Kidney tubule cell (primary cell): ENCODE data around the gene TCEAL1.
"Not testable (repeated sequence)": the region's sequence is repeated elsewhere in the genome, so short reads cannot be mapped to it uniquely, and the experiment has no call there.

Experiments
- DNase-seq: peaks from one replicate; pipeline ENCODE4 v3.0.0-alpha.2; 2018; ENCODE audit warnings: low spot score

The TCEAL1 gene, protein sequence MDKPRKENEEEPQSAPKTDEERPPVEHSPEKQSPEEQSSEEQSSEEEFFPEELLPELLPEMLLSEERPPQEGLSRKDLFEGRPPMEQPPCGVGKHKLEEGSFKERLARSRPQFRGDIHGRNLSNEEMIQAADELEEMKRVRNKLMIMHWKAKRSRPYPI

DNA sequence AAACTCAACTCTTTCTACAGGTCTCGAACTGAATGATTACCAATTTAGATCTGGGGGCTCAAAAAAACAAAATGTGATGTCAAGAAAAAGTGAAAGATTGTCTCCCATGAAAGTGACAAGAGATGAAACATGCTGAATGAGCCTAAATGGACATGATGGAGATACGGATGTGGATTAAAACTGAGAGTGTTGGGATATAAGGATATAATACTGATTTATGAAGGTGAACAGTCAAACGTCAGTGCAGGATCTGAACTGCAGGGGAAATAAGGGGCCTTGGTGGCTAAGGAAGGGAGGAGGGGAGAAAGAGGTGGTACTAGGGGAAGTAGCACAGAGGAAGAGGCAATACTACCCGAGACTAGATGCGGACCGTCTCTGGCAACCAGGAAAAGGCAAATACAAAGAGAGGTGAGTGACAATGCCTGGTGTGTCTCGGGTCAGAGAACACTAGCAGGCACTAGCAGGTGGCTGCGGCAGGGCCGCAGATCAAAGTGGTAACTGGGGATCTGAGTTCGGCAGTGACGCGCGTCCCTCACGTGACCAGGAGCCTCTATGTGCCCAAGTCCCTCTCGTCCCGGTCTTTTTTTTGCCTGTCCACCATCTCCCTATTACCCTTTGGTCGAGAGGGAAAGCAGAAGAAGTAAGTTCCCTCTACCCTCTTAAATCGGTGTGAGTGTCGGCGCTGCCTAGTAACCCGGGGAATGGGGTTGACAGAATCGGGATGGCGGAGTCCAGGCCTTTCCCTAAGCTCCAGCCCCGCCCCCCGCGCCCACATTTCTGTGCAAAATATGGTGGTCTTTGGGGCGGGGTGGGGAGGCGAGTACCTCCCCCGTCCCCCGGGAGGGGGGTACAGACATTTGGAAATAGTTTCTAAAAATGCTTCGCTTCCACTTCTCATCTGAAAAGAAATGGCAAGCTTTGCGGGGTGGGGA is at the start of gene TCEAL1:
TCEAL1 (plus strand) TSS at position 590 of the 932 bp plus-strand sequence. CDS start 942 bp downstream, outside the sequence.
- DNase-seq: peak; percentile 42

DNA sequence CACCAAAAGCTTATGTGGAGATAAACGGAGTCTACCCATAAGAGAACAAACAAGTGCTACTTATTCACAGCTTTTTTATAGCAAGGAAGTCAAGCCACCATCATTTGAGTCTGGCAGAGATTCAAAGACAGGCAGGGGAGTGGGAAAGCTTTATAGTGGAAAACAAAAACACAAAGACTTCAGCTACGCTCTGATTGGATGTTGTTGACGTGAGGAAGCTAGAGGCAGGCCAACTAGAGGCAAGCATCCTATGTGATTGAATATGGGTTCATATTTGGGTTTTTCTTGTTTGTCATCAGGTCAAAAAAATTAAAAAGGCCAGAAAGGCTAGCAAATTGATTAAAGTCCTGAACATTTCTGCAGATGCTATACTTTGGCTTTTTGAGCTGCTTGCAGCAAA is 44.2 kb upstream of the TCEAL1 start:
- DNase-seq: no peak

DNA sequence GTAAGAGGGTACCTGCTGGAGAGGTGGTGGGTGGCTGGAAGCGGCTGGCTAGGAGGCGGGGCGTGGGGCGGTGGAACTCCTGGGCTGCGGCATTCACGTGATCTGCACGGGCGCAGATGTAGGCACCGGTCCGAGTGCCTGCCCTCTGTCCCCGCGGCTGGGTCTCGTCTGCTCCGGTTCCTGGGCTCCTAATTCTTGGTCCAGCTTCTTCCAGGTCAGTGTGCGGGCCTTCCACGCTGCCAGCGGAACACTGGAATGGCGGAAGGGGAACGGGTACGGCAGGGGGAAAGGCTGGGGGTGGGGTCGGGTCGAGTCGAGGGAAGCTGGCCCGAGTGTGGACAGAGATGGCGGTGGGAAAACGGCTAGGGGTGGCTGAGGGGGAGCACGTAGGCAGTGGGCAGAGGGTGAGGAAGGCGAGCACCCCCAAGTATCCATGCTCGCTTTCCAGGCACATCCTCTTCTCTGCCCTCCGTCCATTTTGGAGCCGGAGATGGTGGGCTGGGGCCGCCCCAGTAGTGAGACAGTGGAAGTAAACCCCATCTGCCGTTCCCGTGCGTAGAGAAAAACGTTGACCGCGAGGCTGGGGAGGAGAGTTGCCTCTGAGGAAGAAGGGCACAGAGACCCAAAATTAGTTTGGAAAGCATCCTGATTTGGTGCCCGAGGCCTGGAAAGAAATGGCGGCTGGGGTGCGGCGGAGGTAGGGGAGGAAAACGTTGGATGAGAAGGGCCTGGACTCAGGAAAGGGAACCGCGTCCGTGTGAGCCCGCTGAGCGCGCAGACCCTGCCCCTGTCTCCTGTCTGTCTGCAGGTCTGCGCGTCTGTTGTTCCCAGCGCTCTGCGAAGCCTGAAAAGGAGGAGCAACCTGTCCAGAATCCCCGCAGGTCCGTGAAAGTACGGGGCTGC is 43.1 kb upstream of the TCEAL1 start, which contains the start of gene TCEAL4:
TCEAL4 (plus strand) TSS at position 105 of the 903 bp plus-strand sequence. CDS start 1,161 bp downstream, outside the sequence.
- DNase-seq: peak; percentile 33

DNA sequence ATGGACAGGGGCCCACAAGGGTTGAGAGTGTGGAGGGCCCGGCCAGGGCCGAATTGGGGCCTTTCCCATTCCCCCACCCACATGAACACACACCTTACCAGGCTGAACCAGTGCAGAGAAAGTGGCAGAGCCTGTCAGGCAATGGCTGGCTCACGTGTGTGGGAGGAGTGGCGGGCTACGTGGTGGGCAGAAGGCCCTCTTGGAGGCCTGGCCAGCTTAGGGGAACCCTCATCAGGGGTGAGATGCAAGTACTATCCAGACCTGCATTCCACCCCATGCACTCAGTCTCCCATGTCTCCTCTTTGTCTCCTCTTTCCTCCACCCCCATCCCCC is 42.5 kb upstream of the TCEAL1 start:
- peak; percentile 8 for DNase-seq

DNA sequence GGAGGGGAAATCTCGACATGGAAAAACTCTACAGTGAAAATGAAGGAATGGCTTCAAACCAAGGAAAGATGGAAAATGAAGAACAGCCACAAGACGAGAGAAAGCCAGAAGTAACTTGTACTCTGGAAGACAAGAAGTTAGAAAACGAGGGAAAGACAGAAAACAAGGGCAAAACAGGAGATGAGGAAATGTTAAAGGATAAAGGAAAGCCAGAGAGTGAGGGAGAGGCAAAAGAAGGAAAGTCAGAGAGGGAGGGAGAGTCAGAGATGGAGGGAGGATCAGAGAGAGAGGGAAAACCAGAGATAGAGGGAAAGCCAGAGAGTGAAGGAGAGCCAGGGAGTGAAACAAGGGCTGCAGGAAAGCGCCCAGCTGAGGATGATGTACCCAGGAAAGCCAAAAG is 42.1 kb upstream of the TCEAL1 start:
- DNase-seq: no peak

DNA sequence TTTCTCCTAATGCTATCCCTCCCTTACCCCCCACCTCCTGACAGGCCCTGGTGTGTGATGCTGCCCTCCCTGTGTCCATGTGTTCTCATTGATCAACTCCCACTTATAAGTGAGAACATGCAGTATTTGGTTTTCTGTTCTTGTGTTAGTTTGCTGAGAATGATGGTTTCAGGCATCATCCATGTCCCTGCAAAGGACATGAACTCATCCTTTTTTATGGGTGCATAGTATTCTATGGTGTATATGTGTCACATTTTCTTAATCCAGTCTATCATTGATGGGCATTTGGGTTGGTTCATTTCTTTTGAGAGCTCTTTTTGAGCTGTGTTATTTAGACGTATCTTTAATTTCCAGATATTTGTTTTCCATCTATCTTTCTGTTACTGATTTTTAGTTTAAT is 36.5 kb upstream of the TCEAL1 start:
- DNase-seq: not testable (repeated sequence)

DNA sequence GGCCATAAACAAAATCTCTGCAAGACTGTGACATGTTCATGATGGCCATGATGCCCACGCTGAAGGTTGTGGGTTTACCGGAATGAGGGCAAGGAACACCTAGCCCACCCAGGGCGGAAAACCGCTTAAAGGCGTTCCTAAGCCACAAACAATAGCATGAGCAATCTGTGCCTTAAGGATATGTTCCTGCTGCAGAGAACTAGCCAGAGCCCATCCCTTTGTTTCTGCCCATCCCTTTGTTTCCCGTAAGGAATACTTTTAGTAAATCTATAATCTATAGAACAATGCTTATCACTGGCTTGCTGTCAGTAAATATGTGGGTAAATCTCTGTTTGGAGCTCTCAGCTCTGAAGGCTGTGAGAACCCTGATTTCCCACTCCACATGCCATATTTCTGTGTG is 33.6 kb upstream of the TCEAL1 start:
- not testable (repeated sequence) for DNase-seq

DNA sequence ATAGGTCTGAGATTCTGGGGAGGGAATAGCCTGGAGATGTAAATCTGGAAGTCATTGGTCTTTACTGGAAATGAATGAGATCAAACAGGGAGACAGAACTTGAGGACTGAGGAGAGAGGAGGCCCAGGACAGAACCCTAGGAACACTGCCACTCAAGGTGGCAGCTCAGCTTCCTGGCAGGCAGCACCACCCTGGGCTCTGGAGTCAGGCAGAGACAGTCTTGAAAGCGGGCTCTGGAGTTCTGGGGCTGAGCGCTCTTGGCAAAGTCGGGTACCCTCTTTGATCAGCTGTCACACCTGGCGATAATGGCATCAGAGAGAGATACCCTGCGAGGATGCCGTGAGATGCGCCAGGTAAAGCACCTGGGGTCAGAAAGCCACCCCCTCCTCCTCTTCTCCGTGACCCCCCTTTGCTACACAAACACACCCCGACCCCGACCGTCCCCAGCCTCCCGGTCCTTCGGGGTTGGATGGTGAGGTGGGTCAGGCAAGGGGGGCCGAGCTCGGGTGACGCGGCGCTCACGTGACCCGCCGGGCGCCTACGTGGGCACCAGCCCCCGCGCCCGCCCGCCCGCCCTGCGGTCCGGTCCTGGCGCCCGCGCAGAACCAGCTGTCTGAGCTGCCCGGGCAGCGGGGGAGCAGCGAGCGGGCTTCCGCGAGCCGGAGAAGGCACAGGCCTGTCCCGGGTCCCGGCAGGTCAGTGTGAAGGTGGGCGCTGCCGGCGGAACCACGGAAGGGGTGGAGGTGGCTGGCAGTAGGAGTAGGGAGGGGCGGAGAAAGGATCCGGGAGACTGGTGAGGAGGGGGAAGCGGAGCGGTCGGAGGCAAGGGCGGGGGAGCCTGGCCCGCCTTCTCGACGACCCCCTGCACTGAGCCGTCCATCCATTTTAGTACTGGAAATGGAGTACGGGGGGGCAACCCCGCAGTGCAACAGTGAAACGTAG is 21.1 kb upstream of the TCEAL1 start, which contains the start of gene TCEAL3:
TCEAL3 (plus strand) TSS at position 600 of the 942 bp plus-strand sequence. CDS start 1,102 bp downstream, outside the sequence.
- DNase-seq: peak; percentile 43

DNA sequence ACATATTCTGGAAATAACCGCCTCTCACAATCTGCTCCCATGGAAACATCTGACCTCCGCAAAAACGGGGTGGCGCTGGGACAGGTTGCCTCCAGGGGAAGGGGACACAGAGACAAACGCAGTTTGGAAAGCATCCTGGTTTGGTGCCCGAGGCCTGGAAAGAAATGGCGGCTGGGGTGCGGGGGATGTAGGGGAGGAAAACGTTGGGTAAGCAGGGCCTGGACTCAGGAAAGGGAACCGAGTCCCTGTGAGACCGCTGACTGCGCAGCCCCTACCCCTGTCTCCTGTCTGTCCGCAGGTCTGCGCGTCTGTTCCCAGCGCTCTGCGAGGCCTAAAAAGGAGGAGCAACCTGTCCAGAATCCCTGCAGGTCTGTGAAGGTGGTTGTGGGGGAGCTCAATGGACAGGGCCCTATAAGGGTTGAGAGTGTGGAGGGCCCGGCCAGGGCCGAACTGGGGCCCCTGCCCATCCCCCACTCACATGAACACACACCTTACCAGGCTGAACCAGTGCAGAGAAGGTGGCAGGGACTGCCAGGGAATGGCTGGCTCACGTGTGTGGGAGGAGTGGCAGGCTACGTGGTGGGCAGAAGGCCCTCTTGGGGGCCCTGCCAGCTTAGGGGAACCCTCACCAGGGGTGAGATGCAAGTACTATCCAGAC is 20.3 kb upstream of the TCEAL1 start:
- DNase-seq: peak; percentile 3

DNA sequence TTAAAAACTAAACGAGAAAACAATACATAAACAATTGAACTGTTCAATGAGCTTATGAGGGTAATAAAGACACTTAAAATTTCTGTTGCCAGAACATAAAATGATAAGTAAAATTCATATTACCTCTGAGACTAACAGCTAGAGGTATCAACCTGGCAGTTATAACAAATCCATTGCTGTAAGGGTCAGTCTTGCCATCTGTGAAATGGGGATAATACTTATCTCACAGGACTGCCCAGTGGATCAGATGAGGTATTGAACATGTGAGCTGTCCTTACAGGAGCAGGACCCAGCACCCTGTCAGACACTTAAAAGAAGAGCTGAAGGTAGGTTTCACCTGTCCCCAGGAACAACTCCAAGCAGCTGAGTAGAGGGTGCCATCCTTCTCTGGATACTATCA is 18.5 kb upstream of the TCEAL1 start:
- no peak for DNase-seq

DNA sequence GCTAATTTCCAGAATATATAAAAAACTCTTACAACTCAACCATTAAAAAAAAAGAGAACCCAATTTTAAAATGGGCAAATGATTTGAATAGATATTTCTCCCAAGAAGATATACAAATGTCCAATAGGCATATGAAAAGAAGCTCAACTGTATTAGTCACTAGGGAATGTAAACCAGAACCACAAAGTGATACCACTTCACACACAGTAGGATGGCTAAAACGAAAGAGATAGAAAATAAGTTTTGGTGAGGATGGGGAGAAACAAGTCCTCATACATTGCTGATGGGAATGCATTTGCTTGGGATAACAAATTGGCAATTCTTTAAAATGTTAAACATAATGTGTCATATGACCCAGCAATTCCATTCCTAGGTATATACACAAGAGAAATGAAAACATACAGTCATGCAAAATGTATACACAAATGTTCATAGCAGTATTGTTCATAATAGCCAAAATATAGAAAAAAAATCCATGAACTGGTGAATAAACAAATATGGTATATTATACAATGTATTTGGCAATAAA is 15.3 kb upstream of the TCEAL1 start:
- DNase-seq: no peak

DNA sequence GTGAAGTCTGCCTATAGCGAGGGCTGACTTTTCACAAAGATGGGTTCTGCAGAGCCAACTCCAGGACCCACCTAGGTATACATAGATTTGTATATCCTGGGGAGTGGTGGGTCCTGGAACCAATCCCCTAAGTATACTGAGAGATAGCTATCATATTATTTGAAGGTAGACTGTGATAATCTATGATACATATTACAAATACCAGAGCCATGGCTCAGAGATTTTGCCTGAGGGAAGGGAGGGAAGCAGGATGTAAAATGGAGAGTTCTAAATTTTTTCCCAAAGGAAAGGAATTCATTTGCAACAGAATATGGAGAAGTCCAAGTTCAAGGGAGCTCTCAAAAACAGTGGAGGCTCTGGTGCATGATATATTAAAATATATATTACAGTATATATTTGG is 13.8 kb upstream of the TCEAL1 start:
- no peak for DNase-seq

DNA sequence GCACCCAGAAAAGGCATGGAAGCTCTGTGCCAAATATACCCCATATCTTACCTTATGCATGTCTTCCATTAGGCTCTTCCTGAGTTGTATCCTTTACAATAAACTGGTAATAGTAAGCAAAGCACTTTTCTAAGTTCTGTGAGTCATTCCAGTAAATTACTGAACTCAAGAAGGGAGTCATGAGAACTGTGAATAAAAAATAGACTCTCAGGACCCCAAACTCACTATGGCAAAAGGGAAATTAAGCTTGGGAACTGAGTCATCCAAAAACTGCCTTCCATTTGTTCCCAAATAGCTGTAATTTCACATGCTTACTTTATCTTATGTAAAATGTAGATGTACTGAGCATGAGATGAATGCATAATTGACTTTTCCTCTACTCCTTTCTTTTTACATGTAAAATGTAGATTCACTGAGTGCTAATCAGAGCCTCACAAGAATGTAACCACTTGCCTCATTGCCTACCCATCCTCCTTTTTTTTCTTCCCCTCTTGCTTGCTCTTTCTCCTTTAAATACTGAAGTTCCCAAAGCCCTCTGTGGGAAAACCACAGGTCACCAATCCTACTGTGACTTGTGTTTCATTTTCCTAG is 12.9 kb upstream of the TCEAL1 start:
- no peak for DNase-seq

DNA sequence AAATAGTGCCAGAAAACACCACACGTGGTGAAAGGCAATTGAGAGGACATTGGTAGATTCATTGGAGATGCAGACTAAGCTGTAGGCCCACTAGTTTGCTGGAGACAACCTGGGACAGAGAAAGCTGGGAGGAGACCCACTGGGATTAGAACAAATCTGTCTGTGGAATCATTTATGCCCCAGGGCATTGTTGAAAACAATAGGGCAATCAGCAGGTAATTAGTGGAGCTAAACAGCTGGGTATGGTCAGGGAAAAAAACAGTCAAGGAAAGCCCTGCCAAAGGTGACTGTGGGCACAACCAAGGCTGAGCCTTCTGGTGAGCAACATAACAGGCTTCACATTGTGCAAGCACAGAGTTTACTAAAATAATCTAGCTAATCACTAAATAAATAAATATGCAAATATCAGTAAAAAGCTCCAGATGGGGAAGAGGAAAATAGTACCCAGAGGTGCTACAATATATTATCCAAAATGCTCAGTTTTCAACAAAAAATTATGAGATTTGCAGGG is 12.0 kb upstream of the TCEAL1 start:
- DNase-seq: no peak

DNA sequence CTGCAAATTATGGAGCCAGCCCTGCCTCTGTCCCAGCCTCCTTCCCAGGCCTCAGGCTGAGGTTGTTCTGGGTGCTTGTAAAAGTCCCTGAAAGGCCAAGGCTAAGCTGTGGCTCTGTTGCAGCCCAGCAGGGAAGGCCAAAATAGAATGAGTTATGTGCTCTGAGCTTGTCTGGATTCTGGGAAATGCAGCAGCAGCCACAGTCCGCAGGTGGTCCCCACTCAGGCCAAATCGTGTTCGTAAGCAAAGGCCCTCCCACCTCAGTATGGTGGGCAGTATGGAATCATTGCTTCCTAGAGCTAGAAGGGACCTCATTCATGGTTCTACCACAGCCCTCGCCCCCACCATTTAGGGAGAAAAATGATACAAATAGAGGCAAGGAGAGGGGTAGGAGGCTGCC is 4.7 kb upstream of the TCEAL1 start:
- no peak for DNase-seq

DNA sequence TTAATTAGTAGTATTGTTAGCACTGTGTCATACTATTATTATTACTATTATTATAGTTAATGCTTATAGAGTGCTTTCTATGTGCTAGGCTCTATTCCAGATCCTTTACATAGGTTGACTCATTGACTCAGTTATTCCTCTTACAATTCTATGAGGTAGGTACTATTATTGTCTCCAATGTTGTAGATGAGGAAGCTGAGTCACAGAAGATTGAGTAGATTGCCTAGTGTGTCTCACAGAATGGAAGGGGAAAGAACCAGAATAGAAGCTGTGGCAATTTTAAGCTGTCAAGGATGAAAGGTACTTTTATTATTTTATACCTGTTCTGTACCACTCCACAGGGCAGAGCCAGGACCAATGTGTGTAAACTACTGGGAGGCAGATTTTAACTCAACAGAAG is 1.9 kb upstream of the TCEAL1 start:
- no peak for DNase-seq

DNA sequence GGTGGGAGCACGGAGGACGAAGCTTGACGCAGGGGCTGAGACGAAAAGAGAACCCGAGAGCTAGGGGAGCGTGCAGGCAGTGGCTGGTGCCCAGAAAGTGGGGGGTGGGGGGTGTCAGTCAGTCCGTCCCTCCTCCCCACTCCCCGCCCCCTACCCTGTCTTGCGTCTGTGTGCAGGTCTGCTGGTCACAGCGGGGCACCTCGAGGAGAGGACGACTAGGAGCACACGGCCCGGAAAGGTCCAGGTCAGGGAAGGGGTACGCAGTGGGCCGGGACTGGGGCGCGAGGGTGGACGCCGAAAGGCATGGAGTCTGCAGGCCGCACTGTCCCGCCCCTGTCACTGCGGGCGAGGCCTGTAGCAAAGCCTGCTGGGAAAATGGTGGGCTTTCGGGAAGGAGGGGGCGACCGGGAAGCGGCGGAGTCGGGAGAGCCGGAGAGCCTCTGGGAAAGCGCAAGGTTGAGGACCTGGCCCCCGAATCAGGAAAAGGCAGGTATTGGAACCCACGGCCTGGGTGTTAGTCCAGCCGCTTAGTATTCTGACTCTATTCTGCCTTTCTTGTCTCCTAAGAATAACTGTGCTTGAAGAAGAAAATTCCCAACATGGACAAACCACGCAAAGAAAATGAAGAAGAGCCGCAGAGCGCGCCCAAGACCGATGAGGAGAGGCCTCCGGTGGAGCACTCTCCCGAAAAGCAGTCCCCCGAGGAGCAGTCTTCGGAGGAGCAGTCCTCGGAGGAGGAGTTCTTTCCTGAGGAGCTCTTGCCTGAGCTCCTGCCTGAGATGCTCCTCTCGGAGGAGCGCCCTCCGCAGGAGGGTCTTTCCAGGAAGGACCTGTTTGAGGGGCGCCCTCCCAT is 769 bp downstream of the TCEAL1 start:
- DNase-seq: peak; percentile 66

DNA sequence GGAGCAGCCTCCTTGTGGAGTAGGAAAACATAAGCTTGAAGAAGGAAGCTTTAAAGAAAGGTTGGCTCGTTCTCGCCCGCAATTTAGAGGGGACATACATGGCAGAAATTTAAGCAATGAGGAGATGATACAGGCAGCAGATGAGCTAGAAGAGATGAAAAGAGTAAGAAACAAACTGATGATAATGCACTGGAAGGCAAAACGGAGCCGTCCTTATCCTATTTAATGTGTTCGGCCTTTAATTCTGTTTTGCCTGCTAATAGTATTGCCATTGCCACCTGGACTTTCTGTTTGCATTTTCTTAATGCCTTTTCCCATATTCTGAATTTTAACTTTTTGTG is 1.4 kb downstream of the TCEAL1 start:
- DNase-seq: no peak

DNA sequence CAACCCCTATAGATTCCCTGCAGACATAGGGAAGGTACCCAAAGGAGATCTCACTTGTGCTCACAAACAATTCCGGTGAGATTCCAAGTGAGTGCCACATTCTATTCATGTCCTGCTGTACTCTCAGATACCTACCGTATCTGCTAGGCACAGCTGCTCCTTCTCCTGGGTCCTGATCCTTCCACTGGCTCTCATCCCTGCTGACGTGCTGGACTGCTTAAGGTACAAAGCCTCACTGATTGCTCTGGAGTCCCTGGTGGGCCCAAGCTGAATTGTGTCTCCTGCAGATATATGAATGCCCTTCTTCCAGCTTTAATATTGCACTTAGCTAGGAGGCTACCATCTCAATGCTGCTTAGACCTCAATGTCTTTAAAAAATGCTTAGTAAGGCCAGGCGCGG is 2.4 kb downstream of the TCEAL1 start:
- no peak for DNase-seq
